Nephron (organoid): Measurements from ENCODE around the gene DENND4B.

ENCODE experiments used
- H3K27ac Mint-ChIP-seq, 3 experiments: 2 replicates each; pipeline ENCODE4 v1.8.0; 2020; ENCODE audit warnings: mixed read lengths in 3 of 3, mild to moderate bottlenecking in 2 of 3, moderate library complexity in 1 of 3
- H3K27me3 Mint-ChIP-seq: 2 replicates; pipeline ENCODE4 v1.8.0; 2021; ENCODE audit warnings: low read depth, mild to moderate bottlenecking, moderate library complexity, mixed read lengths
- H3K36me3 Mint-ChIP-seq: 2 replicates; pipeline ENCODE4 v1.8.0; 2020; ENCODE audit warnings: low read depth, mixed read lengths
- H3K4me1 Mint-ChIP-seq: 2 replicates; pipeline ENCODE4 v1.8.0; 2020; ENCODE audit warnings: mixed read lengths
- H3K4me3 Mint-ChIP-seq, 3 experiments: 2 replicates each; pipeline ENCODE4 v1.8.0; 2020; ENCODE audit warnings: mild to moderate bottlenecking in 3 of 3, mixed read lengths in 3 of 3, moderate library complexity in 2 of 3
- H3K9me3 Mint-ChIP-seq: 2 replicates; pipeline ENCODE4 v1.8.0; 2020; ENCODE audit warnings: mixed read lengths
- CTCF ChIP-seq, 3 experiments: fragments of 200-600 bp; sonication (generic); IDR thresholded peaks; one replicate each; pipeline ENCODE4 v1.5.0; 2021; ENCODE audit warnings: antibody characterized with exemption in 3 of 3; ENCODE audit not compliant: unreplicated experiment in 3 of 3

The DENND4B gene

DNA sequence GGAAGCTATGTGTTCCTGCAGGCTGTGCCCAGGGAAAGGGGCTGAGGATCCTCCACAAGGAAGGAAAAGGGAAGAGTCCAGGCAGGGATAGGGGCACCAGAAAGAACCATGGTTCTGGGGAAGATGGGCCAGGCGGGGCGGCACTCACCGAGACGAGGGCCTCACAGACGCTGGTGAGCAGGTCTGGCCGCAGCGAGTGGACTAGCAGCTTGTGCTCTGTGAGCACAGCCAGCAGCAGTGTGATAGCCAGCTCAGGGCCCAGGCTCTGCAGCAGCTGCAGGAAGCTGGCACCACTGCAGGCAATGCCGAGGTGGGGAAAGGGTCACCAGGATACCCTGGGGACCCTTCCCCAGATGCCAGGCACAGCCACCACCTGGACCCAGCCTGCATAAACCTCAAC lies 5.8 kb downstream of the DENND4B start:
- peaks cover 10% of the 10 kb centered on the region for H3K4me1 Mint-ChIP-seq
- no peaks in the 10 kb centered on the region for H3K27me3 Mint-ChIP-seq
- no peak overlapping the region for H3K4me3 Mint-ChIP-seq
- peaks cover 37% of the 10 kb centered on the region for H3K36me3 Mint-ChIP-seq
- H3K27ac Mint-ChIP-seq, result no peak overlapping the region
- no peaks in the 10 kb centered on the region for H3K9me3 Mint-ChIP-seq
- no peak for TF ChIP-seq CTCF (IDR thresholded peaks at IDR 0.05; ENCODE audit: unreplicated experiment in 3 of 3)

DNA sequence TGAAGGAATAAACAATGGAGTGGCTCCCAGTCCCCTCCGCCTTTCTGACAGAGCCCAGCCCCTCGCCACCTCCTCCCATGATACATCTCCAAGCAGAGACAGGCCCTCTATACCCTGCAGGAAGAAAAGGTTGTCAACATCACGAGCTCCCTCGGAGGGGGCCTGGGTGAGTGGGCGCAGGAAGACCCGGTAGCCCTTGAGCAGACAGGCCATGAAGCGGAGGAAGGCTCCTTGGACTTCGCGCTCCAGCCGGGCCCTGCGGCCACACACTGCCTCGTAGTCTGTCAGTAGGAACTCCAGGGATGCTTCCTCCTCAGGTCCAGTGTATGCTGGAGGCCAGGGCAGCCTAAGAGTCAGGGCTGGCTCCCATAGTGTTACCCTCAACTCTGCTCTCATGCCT lies 7.0 kb downstream of the DENND4B start:
- Mint-ChIP-seq H3K9me3 (no peaks in the 10 kb centered on the region), H3K27me3 (no peaks in the 10 kb centered on the region), H3K4me1 (peaks cover 2% of the 10 kb centered on the region), H3K4me3 (no peak overlapping the region), H3K36me3 (peaks cover 44% of the 10 kb centered on the region), H3K27ac (no peak overlapping the region)
- no peak for TF ChIP-seq CTCF (IDR thresholded peaks at IDR 0.05; ENCODE audit: unreplicated experiment in 3 of 3)

DNA sequence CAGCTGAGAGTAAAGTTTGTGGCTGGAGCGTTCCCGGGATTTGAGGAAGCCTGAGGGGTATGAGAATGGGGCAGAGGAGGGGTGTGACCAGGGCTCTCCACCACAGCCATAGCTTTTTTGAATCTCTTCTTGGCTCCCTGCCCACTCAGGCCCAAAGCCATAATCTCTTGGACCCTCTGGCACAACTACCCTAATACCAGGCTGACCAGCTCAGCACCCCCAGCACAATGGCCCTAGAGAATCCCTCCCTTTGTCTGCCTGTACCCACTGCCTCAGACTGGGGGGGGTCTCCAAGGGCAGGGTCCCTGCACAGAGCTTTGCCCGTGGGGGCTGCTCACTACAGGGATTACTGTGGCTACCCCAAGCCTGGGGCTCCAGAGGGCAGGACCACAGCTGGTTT lies 7.5 kb downstream of the DENND4B start:
- TF ChIP-seq CTCF (IDR thresholded peaks at IDR 0.05; ENCODE audit: unreplicated experiment in 3 of 3), result no peak
- Mint-ChIP-seq H3K4me1 (no peaks in the 10 kb centered on the region), H3K27ac (no peak overlapping the region), H3K9me3 (no peaks in the 10 kb centered on the region), H3K4me3 (no peak overlapping the region), H3K27me3 (no peaks in the 10 kb centered on the region), H3K36me3 (peaks cover 47% of the 10 kb centered on the region)

GRCh38 chr1:153937331-153937730 lies 9.2 kb downstream of the DENND4B start:
- no peak overlapping the region for H3K27ac Mint-ChIP-seq
- no peak for TF ChIP-seq CTCF (IDR thresholded peaks at IDR 0.05; ENCODE audit: unreplicated experiment in 3 of 3)
- H3K4me1 Mint-ChIP-seq, result no peaks in the 10 kb centered on the region

DNA sequence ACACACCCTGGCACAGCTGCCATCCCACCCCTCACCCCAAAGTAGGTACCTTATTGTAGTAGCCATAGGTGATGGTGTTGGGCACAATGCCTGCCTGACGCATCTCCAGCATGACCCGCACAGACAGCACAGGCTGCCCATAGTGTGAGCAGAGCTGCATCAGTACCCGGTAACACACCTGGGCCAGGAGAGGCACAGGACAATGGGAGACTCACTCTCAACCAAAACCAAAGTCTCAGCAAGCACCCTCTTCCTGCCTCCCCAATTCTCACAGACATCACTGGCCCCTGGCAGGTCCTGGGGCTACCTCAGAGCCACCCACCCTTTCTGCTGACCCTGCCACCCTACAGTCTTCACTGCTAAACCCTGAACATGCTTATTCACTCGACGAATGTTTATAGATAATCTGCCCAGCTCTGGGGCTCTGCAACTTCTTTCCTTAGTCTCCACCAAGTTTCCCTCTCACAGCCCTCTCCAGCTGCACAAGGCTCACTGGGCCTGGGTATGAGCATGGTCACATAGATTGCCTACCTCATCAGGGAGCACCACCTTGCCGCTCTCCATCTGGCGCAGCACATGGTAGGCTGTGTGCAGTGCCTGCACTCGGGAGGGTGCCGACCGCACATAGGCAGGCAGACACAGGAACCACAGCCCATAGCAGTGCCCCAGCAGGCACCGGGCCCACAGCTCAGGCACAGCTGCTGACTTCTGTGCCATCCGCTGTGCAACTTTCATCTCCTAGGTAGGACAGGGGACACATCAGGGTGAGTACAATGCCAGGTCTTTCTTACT lies 10.3 kb downstream of the DENND4B start:
- no peak for TF ChIP-seq CTCF (IDR thresholded peaks at IDR 0.05; ENCODE audit: unreplicated experiment in 3 of 3)
- H3K27me3 Mint-ChIP-seq, result no peaks in the 10 kb centered on the region
- no peak overlapping the region for H3K27ac Mint-ChIP-seq
- no peaks in the 10 kb centered on the region for H3K4me1 Mint-ChIP-seq
- H3K9me3 Mint-ChIP-seq, result no peaks in the 10 kb centered on the region
- no peak overlapping the region for H3K4me3 Mint-ChIP-seq
- H3K36me3 Mint-ChIP-seq, result peaks cover 53% of the 10 kb centered on the region

More at GRCh38 chr1:153937331-153937730, 9.2 kb downstream of the DENND4B start:
- Mint-ChIP-seq H3K27me3 (no peaks in the 10 kb centered on the region), H3K4me3 (no peak overlapping the region), H3K9me3 (no peaks in the 10 kb centered on the region), H3K36me3 (peaks cover 53% of the 10 kb centered on the region)

- no peaks in the 10 kb centered on the region for H3K4me1 Mint-ChIP-seq
- no peaks in the 10 kb centered on the region for H3K27me3 Mint-ChIP-seq
- no peak overlapping the region for H3K4me3 Mint-ChIP-seq
- TF ChIP-seq CTCF (IDR thresholded peaks at IDR 0.05; ENCODE audit: unreplicated experiment in 3 of 3), result no peak
- no peak overlapping the region for H3K27ac Mint-ChIP-seq
- H3K36me3 Mint-ChIP-seq, result peaks cover 52% of the 10 kb centered on the region
- H3K9me3 Mint-ChIP-seq, result no peaks in the 10 kb centered on the region
These were observed 11.8 kb downstream of the DENND4B start for GRCh38 chr1:153934746-153935145.
